Trophoblast cell (in vitro differentiated cells and primary cell): ENCODE measurements around the gene NRP2.

Experiments used
- DNase-seq, 2 donors: peaks; one replicate each; pipeline ENCODE4 v3.0.0-alpha.2; 2016
- H2AFZ ChIP-seq: 2 replicates; pipeline ENCODE4 v1.6.1; 2013; ENCODE audit warnings: low read length, moderate library complexity, mild to moderate bottlenecking; ENCODE audit not compliant: insufficient read depth, poor library complexity
- H2AK5ac ChIP-seq: 2 replicates; pipeline ENCODE4 v1.6.1; 2013; ENCODE audit warnings: mild to moderate bottlenecking, low read length
- H2BK120ac ChIP-seq: 2 replicates; pipeline ENCODE4 v1.6.1; 2013; ENCODE audit warnings: low read length, mild to moderate bottlenecking, moderate library complexity; ENCODE audit not compliant: insufficient read depth, poor library complexity
- H2BK12ac ChIP-seq: 2 replicates; pipeline ENCODE4 v1.6.1; 2013; ENCODE audit warnings: mild to moderate bottlenecking, low read length, moderate library complexity
- H2BK5ac ChIP-seq: 2 replicates; pipeline ENCODE4 v1.6.1; 2013; ENCODE audit warnings: low read length, low read depth, moderate library complexity, mild to moderate bottlenecking; ENCODE audit not compliant: poor library complexity
- H3K14ac ChIP-seq: 2 replicates; pipeline ENCODE4 v1.6.1; 2013; ENCODE audit warnings: mild to moderate bottlenecking, low read length
- H3K18ac ChIP-seq: 2 replicates; pipeline ENCODE4 v1.6.1; 2013; ENCODE audit warnings: mild to moderate bottlenecking, low read length
- H3K23ac ChIP-seq: 2 replicates; pipeline ENCODE4 v1.6.1; 2013; ENCODE audit warnings: low read length
- H3K27ac ChIP-seq: 2 replicates; pipeline ENCODE4 v1.5.1; 2013; ENCODE audit warnings: low read depth, mild to moderate bottlenecking, inconsistent platforms, low read length, moderate library complexity
- H3K27me3 ChIP-seq: 2 replicates; pipeline ENCODE4 v1.6.1; 2013; ENCODE audit warnings: inconsistent platforms, mild to moderate bottlenecking, low read length, moderate library complexity; ENCODE audit not compliant: insufficient read depth
- H3K36me3 ChIP-seq, 2 experiments: 1 replicate in 1 of 2; 2 replicates in 1 of 2; pipeline ENCODE4 v1.6.1; 2013; ENCODE audit warnings: low read length in 2 of 2, mild to moderate bottlenecking in 2 of 2, moderate library complexity in 1 of 2; ENCODE audit not compliant: insufficient read depth in 2 of 2, control insufficient read depth in 1 of 2
- H3K4ac ChIP-seq: 2 replicates; pipeline ENCODE4 v1.6.1; 2013; ENCODE audit warnings: low read depth, mild to moderate bottlenecking, low read length, moderate library complexity
- H3K4me1 ChIP-seq, 2 experiments: 1 replicate in 1 of 2; 2 replicates in 1 of 2; pipeline ENCODE4 v1.6.1; 2013; ENCODE audit warnings: low read length in 2 of 2, mild to moderate bottlenecking in 2 of 2, moderate library complexity in 1 of 2; ENCODE audit not compliant: insufficient read depth in 2 of 2, control insufficient read depth in 1 of 2
- H3K4me2 ChIP-seq: 2 replicates; pipeline ENCODE4 v1.6.1; 2013; ENCODE audit warnings: inconsistent platforms, mild to moderate bottlenecking, low read length, moderate library complexity
- H3K4me3 ChIP-seq: 2 replicates; pipeline ENCODE4 v1.5.1; 2013; ENCODE audit warnings: mild to moderate bottlenecking, low read depth, low read length, inconsistent platforms
- H3K79me1 ChIP-seq: one replicate; pipeline ENCODE4 v1.6.1; 2013; ENCODE audit warnings: low read length
- H3K79me2 ChIP-seq: 2 replicates; pipeline ENCODE4 v1.6.1; 2013; ENCODE audit warnings: low read length, mild to moderate bottlenecking; ENCODE audit not compliant: control insufficient read depth, insufficient read depth, poor library complexity
- H3K9ac ChIP-seq: 2 replicates; pipeline ENCODE4 v1.6.1; 2013; ENCODE audit warnings: mild to moderate bottlenecking, low read length
- H3K9me3 ChIP-seq: 2 replicates; pipeline ENCODE4 v1.6.1; 2013; ENCODE audit warnings: low read depth, mild to moderate bottlenecking, control low read depth, inconsistent platforms, low read length; ENCODE audit not compliant: insufficient read depth
- H4K12ac ChIP-seq: 2 replicates; pipeline ENCODE4 v1.6.1; 2013; ENCODE audit warnings: low read depth, mild to moderate bottlenecking, low read length, moderate library complexity
- H4K8ac ChIP-seq: 2 replicates; pipeline ENCODE4 v1.6.1; 2013; ENCODE audit warnings: low read depth, mild to moderate bottlenecking, low read length, moderate library complexity
- H4K91ac ChIP-seq: one replicate; pipeline ENCODE4 v1.6.1; 2013; ENCODE audit warnings: low read depth, mild to moderate bottlenecking, low read length, moderate library complexity
- WGBS: extraction: QIAGEN DNeasy Blood & Tissue Kit; methylation state at CpG from one replicate; pipeline ENCODE4 v1.1.7; 2013; ENCODE audit warnings: missing lambda C conversion rate; ENCODE audit not compliant: insufficient read length, insufficient coverage; ENCODE audit errors: extremely low coverage; 5-methylcytosine and 5-hydroxymethylcytosine counted together

NRP2 gene

DNA sequence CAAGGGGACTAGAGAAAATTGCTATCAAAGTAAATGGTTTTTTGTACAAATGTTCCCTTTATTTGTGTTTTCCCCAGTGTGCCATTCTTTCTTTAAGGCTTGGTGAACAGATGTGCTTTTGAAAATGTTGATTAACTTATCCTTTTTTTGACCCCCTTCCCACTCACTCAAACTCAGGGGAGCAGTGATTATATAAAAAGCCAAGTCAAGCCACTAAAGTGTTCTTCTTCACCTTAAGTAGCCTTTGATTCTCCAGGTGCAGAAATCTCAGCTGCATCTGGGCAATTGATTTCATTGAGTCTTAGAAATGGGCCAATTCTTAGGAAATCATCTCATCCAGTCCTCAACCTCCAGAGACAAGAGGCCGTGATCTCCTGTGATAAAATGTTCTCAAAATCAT, 107.6 kb downstream of the NRP2 start:
- Histone ChIP-seq H2AK5ac (no peak overlapping the region), H3K9me3 (no peaks in the 10 kb centered on the region), H3K4me3 (no peak overlapping the region), H3K4me2 (no peak overlapping the region), H2BK120ac (no peak overlapping the region), H3K4ac (no peak overlapping the region), H3K14ac (no peak overlapping the region), H3K4me1 (no peaks in the 10 kb centered on the region), H2AFZ (no peak overlapping the region), H3K79me2 (no peaks in the 10 kb centered on the region), H3K27ac (no peak overlapping the region), H3K27me3 (no peaks in the 10 kb centered on the region), H3K36me3 (peaks cover 3% of the 10 kb centered on the region in 2 experiments), H3K79me1 (no peaks in the 10 kb centered on the region), H2BK12ac (no peak overlapping the region), H2BK5ac (no peak overlapping the region), H3K9ac (no peak overlapping the region), H4K91ac (no peak overlapping the region), H4K12ac (no peak overlapping the region), H3K18ac (no peak overlapping the region), H4K8ac (no peak overlapping the region), H3K23ac (no peak overlapping the region)
- WGBS = no CpG with 5 or more reads among the region's 1 CpG
- no peak for DNase-seq

DNA sequence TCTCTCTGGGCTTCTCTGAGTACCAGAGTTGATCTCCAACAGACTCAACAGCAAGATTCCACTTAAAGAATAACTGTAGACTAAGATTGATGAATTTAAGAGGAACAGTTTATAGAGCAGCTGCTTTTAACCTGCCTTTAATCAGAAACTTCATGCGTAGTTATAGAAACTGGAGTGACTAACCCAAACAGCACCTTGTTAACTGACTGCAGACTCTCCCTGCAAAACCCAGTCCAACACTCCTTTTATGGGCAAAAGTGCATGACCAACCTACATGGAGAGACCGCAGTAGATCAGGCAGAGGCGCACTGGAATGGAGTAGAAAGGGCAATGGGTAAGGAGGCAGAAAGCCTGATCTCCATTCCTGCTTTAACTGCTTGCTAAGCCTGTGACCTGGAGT, 110.6 kb downstream of the NRP2 start:
- Histone ChIP-seq H3K4ac (no peak overlapping the region), H2BK5ac (no peak overlapping the region), H3K27ac (no peak overlapping the region), H3K18ac (no peak overlapping the region), H2BK120ac (no peak overlapping the region), H3K79me2 (no peaks in the 10 kb centered on the region), H4K91ac (no peak overlapping the region), H3K4me3 (no peak overlapping the region), H3K79me1 (no peaks in the 10 kb centered on the region), H3K23ac (no peak overlapping the region), H3K9me3 (no peaks in the 10 kb centered on the region), H2BK12ac (no peak overlapping the region), H3K4me2 (no peak overlapping the region), H4K12ac (no peak overlapping the region), H4K8ac (no peak overlapping the region), H3K14ac (no peak overlapping the region), H3K36me3 (peaks cover 6 to 11% of the 10 kb centered on the region in 2 experiments), H3K9ac (no peak overlapping the region), H3K27me3 (no peaks in the 10 kb centered on the region), H3K4me1 (no peaks in the 10 kb centered on the region), H2AK5ac (no peak overlapping the region), H2AFZ (no peak overlapping the region)
- DNase-seq = peak; percentile 52 to 75
- WGBS = no CpG with 5 or more reads among the region's 3 CpGs

DNA sequence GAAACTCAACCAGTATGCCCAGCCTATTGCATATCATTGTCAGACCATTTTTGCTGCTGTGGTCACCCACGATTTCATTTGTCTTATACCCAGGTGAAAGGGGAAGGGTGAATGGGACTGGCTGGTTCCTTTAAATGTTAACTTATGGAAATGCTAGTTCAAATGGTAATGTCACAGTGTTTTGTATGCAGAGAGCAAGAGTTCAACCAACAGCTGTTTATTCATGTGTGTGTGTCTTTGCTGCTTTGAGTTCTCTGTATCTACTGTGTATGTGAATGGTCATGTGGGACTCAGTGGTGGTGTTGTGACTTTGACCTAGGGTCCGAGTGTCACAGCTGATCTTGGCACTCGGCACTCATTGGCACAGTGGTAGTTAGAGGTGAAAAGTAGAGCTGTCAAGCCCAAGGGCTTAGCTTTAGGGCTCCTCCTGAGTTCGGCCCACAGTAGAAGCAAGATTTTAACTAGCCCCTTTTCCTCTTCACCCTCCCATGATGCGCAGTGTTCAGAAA, 114.6 kb downstream of the NRP2 start:
- no peak for DNase-seq
- no peak overlapping the region for H2AFZ ChIP-seq
- H3K14ac ChIP-seq = no peak overlapping the region
- WGBS = no CpG with 5 or more reads among the region's 5 CpGs
- H3K27me3 ChIP-seq = no peaks in the 10 kb centered on the region
- no peak overlapping the region for H3K9ac ChIP-seq
- peaks cover 6 to 14% of the 10 kb centered on the region in 2 experiments for H3K36me3 ChIP-seq
- H2BK12ac ChIP-seq = no peak overlapping the region
- H3K27ac ChIP-seq = no peak overlapping the region
- no peak overlapping the region for H3K4me3 ChIP-seq
- no peak overlapping the region for H2BK120ac ChIP-seq
- no peak overlapping the region for H3K4me2 ChIP-seq
- no peak overlapping the region for H3K23ac ChIP-seq
- no peak overlapping the region for H4K12ac ChIP-seq
- H3K4ac ChIP-seq = no peak overlapping the region
- no peak overlapping the region for H3K18ac ChIP-seq
- H3K4me1 ChIP-seq = no peaks in the 10 kb centered on the region
- no peaks in the 10 kb centered on the region for H3K79me2 ChIP-seq
- H3K9me3 ChIP-seq = peaks cover 4% of the 10 kb centered on the region
- H4K8ac ChIP-seq = no peak overlapping the region
- no peaks in the 10 kb centered on the region for H3K79me1 ChIP-seq
- H2BK5ac ChIP-seq = no peak overlapping the region
- no peak overlapping the region for H2AK5ac ChIP-seq
- no peak overlapping the region for H4K91ac ChIP-seq

DNA sequence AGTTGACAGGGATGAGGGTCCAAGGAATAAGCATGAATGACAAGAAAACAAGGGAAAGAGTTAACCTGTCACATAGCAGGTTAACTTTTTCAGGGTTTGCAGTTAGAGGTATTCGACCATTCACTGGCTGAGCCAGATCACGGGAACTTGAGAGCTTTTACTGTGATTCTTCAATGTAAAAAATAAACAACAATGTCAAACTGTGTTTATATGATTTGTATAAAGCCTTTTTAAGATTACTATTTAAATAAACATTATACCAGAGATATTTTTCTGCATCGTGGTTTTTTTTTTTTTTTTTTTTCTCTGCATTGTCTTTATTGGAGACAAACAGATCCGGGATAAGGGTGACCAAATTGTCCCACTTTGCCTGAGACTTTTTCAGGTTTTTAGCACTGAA, 115.6 kb downstream of the NRP2 start:
- no peak overlapping the region for H3K4me2 ChIP-seq
- no peak overlapping the region for H3K23ac ChIP-seq
- H3K9me3 ChIP-seq = peaks cover 4% of the 10 kb centered on the region
- no peak overlapping the region for H2AFZ ChIP-seq
- H2AK5ac ChIP-seq = no peak overlapping the region
- no peak overlapping the region for H3K27ac ChIP-seq
- H4K12ac ChIP-seq = no peak overlapping the region
- H3K4me3 ChIP-seq = no peak overlapping the region
- H3K79me1 ChIP-seq = no peaks in the 10 kb centered on the region
- H3K18ac ChIP-seq = no peak overlapping the region
- H4K8ac ChIP-seq = no peak overlapping the region
- no peak for DNase-seq
- H3K27me3 ChIP-seq = no peaks in the 10 kb centered on the region
- no CpG with 5 or more reads among the region's 4 CpGs for whole genome bisulfite sequencing
- no peak overlapping the region for H4K91ac ChIP-seq
- no peaks in the 10 kb centered on the region for H3K4me1 ChIP-seq
- H3K79me2 ChIP-seq = no peaks in the 10 kb centered on the region
- H2BK5ac ChIP-seq = no peak overlapping the region
- no peak overlapping the region for H3K4ac ChIP-seq
- peaks cover 6 to 14% of the 10 kb centered on the region in 2 experiments for H3K36me3 ChIP-seq
- H2BK120ac ChIP-seq = no peak overlapping the region
- H3K9ac ChIP-seq = no peak overlapping the region
- H3K14ac ChIP-seq = no peak overlapping the region
- no peak overlapping the region for H2BK12ac ChIP-seq
